Activated T-cell treated with anti-CD3 and anti-CD28 coated beads, Interleukin-2, amount 50 U/mL, for 1 hour (primary cell): Measurements from ENCODE around the gene ZMAT3.
"Not testable (repeated sequence)": the region's sequence is repeated elsewhere in the genome, so short reads cannot be mapped to it uniquely, and the experiment has no call there.

ENCODE experiments used
- DNase-seq: peaks from one replicate; pipeline ENCODE4 v3.0.0-alpha.2; 2020

Gene ZMAT3, protein sequence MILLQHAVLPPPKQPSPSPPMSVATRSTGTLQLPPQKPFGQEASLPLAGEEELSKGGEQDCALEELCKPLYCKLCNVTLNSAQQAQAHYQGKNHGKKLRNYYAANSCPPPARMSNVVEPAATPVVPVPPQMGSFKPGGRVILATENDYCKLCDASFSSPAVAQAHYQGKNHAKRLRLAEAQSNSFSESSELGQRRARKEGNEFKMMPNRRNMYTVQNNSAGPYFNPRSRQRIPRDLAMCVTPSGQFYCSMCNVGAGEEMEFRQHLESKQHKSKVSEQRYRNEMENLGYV

GRCh38 chr3:179071323-179072099 lies at the start of gene ZMAT3:
TSS of gene ZMAT3 (minus strand) at chr3:179071809. CDS start at chr3:179067752, 4,057 bp downstream.
- DNase-seq, result peak; percentile 85

GRCh38 chr3:179116816-179117215 lies 45.2 kb upstream of the ZMAT3 start:
- no peak for DNase-seq

GRCh38 chr3:179115444-179115843 lies 43.8 kb upstream of the ZMAT3 start:
- DNase-seq, result not testable (repeated sequence)

- no peak for DNase-seq
These were observed 42.3 kb upstream of the ZMAT3 start for GRCh38 chr3:179113903-179114302.

DNA sequence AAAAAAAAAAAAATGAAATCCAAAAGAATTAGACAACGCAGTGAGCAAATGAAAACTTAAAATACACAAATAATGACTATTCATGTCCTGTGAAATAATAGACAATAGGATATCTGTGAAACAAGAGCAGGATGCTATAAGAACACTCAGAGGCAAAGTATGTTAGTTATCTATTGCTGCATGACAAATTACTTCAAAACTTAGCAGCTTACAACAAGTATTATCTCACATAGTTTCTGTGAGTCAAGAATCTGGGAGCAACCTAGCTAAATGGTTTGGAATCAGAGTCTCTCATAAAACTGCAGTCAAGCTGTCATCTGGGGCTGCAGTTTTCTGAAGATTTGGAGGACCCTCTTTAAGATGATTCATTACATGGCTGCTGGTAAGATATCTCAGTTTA lies 36.5 kb upstream of the ZMAT3 start:
- no peak for DNase-seq

GRCh38 chr3:179107617-179108016 lies 36.0 kb upstream of the ZMAT3 start:
- no peak for DNase-seq

GRCh38 chr3:179105881-179106280 lies 34.3 kb upstream of the ZMAT3 start:
- DNase-seq, result no peak

- DNase-seq, result no peak
These were observed 29.0 kb upstream of the ZMAT3 start for GRCh38 chr3:179100652-179101051.

DNA sequence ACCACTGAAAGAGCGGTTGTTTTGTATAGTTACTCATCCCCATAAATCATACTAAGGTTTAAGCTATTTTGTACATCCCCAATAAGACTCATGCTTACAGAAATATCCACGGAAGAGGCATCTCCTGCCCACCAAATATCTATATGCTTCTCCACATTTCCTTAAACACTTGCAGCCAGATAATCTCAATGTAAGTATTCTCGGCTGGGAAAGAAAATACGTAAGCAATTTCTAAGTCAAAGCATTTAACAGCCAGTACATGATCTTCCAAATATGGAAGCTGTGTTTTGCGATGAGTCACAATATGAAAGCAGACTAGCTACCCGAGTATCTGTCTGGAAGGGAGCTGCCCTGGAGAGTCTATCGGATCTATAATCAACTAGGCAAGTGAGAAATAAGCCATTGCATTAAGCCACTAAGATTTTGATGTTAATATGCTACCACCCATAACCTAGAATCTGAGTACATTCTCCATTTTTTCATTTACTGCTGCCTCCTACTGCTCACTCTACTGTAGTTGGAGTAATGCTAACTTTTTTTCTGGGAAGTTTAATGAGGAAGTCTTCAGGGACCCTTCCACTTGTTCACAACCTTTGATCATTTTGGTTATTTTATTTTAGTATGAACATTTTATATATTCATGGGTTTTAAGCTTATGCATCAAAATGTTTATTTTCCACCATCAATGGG lies 26.9 kb upstream of the ZMAT3 start:
- no peak for DNase-seq

GRCh38 chr3:179093807-179094206 lies 22.2 kb upstream of the ZMAT3 start:
- no peak for DNase-seq

- no peak for DNase-seq
These were observed 19.5 kb upstream of the ZMAT3 start for GRCh38 chr3:179091113-179091512.

DNA sequence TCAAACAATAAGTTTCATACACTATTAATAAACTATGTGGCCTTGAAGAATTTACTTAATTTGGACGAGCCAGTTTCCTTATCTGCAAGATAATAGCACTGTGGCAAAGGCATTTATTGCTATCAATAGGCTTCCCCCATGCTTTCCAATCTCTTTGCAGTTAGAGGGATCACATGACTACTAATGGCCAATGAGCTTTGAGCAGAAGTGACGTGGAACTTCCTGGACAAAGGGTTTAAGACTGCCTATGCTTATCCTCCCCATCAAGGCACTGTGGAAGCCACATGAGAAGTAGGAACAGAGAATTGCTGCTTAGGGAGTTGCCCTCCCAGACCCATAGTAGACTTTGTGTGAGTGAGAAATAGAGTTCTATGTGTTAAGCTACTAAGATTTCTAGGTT lies 16.7 kb upstream of the ZMAT3 start:
- DNase-seq, result no peak

GRCh38 chr3:179083977-179084376 lies 12.4 kb upstream of the ZMAT3 start:
- no peak for DNase-seq

- DNase-seq, result no peak
These were observed 10.8 kb upstream of the ZMAT3 start for GRCh38 chr3:179082416-179082815.

DNA sequence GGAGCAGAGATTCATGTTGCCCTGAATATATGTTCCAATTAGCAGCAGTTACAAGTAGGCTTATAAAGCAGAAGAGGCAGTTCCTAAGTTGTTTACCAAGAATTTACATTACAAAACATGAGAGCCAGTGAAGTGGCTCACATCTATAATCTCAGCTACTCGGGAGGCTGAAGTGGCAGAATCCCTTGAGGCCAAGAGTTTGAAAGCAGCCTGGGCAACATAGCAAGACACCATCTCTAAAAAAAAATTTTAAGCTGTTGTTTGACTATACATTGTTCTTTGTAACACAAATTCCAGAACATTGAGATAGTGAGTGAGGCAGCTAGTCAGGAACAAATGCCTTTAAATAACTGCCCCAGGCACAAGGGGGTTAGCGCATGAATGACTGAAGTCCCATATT lies 10.3 kb upstream of the ZMAT3 start:
- DNase-seq, result no peak

DNA sequence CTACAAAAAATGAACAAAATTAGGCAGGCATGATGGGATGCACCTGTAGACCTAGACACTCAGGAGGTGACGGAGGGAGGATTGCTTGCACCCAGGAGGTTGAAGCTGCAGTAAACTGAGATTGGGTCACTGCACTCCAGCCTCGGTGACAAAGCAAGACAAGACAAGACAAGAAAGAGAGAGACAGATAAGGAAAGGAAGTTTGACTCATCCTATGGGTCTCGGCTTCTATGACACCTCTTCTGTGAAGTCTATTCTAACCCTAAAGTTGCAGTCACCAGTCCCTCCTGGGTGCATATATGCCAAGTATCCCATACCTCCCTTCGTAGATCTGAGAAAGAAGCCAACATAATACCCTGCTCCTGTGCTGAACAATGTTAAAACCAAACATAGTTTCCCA lies 7.9 kb upstream of the ZMAT3 start:
- no peak for DNase-seq

DNA sequence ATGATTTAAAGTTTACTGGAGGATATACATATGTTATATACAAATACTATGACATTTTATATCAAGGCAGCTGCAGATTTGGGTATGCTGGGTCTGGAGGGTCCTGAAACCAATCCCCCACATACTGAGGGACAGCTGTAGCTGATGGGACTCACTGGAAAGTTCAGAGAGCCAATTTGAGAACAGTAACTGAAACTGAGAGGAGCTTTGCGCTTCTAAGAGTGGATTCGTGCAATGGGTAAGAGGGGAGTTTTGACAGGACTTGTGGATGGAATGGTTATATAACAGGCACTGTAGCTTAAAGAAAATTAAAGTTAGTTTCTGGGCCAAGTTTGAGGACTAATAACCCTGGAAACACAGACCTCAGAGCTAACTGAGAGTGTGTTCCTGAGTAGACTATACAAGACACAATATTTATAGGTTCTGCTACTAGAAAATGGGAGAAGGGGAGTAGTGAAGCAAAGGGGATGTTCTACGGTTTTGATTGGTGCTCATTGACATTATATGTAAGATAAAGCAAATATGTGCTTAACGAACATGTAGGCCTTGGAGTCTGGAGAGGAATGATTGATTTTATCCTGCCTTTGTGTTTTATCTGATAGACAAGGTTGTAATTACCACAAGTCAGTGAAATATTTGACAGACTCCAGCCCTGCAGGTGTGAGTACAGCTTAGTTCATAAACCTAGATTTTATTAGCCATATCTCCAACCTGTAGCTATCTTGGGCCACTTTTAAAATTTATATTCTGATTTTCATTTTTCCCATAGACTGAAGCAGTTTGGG lies 4.8 kb upstream of the ZMAT3 start:
- DNase-seq, result no peak

- DNase-seq, result no peak
These were observed 3.0 kb upstream of the ZMAT3 start for GRCh38 chr3:179074656-179075055.

- no peak for DNase-seq
These were observed 2.2 kb upstream of the ZMAT3 start for GRCh38 chr3:179073816-179074215.

- DNase-seq, result no peak
These were observed 460 bp upstream of the ZMAT3 start for GRCh38 chr3:179072100-179072438.

DNA sequence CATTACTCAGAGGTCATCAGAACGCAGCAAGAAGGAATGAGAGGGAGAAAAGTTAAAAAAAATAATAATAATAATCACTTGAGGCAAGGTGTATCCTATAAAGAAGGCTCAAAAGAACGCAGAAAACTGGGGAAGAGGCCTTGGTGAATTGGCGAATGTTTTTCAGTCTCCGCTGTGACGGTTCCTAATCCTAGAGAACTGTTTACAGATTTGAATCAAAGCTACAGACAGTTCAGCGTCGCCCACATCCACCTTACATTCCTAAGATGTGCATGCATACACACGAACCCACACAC lies 634 bp downstream of the ZMAT3 start:
- DNase-seq, result no peak

DNA sequence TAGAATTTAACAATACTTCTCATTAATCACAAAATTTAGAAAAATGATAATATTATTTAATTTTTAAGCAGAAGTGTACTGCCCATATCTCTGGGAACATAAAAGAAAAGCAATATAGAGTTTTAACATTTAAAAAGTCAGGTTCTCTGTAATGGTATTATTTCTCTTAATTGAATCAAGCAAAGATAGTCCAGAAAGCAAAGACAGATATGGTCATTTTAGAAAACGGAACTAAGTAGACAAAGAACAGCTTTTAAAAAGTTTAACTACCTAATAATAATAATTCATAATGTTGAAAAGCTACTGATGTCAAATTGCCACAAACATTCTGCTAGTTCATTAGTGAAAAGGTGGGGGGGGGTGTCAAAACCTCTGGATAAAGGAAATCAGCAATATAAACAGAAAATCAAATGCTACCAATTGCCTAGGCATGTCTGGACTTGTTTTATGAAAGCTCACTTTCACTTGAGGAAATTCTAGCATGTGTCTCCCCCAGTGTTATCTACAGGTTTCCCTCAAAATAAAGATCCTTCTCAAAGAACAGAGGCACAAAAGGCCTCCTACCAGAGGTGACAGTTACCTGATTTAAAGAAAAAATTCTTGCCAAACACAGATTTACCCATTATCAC lies 1.7 kb downstream of the ZMAT3 start:
- no peak for DNase-seq
